K562 (cell line): Measurements from ENCODE around the gene TLX2. TPM values are rescaled to one million over a fixed set of nuclear protein-coding genes. Genes with fewer than 3 reads are reported as not detected.

Experiments used
- BRD4 ChIP-seq: fragments of 200-600 bp; sonication (generic); IDR thresholded peaks from 2 replicates; pipeline ENCODE4 v1.6.1; 2017; ENCODE audit warnings: inconsistent platforms
- CREB5 ChIP-seq: fragments of 250-450 bp; sonication (Bioruptor Pico); IDR thresholded peaks from 2 replicates; pipeline ENCODE4 v1.5.0; 2020; ENCODE audit warnings: mild to moderate bottlenecking
- CREBBP ChIP-seq: IDR thresholded peaks from one replicate; pipeline ENCODE4 v1.6.1; 2012; ENCODE audit warnings: low read depth, mild to moderate bottlenecking, control low read depth, inconsistent platforms, low read length
- DLX4 ChIP-seq: fragments of 250-450 bp; sonication (Bioruptor Pico); IDR thresholded peaks from 2 replicates; pipeline ENCODE4 v1.6.1; 2021; ENCODE audit warnings: mild to moderate bottlenecking
- EP400 ChIP-seq: fragments of 450-650 bp; IDR thresholded peaks from 2 replicates; pipeline ENCODE4 v1.6.1; 2017; ENCODE audit warnings: antibody characterized with exemption, mild to moderate bottlenecking, moderate library complexity
- ERF ChIP-seq: fragments of 450-650 bp; formaldehyde crosslinking; IDR thresholded peaks from 2 replicates; pipeline ENCODE4 v1.4.0; 2020; ENCODE audit warnings: mild to moderate bottlenecking, mixed read lengths
- FOSL1 ChIP-seq: fragments of 200-800 bp; sonication (Bioruptor generic); conservative IDR thresholded peaks from 2 replicates; pipeline ENCODE4 v1.6.1; 2016; ENCODE audit warnings: missing genetic modification characterization, missing compliant biosample characterization
- KLF13 ChIP-seq: fragments of 450-650 bp; IDR thresholded peaks from 2 replicates; pipeline ENCODE4 v1.6.1; 2016; ENCODE audit warnings: missing genetic modification characterization, low read depth, mild to moderate bottlenecking, missing compliant biosample characterization, moderate library complexity, borderline replicate concordance
- MAZ ChIP-seq, 2 experiments: fragments of 450-650 bp in 1 of 2; sonication (generic) in 1 of 2; formaldehyde crosslinking; IDR thresholded peaks in 1 of 2; conservative IDR thresholded peaks in 1 of 2; 2 replicates each; pipeline versions ENCODE4 v1.4.0 to v1.5.0; 2020; ENCODE audit warnings: mild to moderate bottlenecking in 1 of 2, missing genetic modification reagents in 1 of 2
- MBD2 ChIP-seq: sonication (generic); IDR thresholded peaks from 2 replicates; pipeline ENCODE4 v1.6.1; 2016; ENCODE audit warnings: low read depth, borderline replicate concordance
- NCOA1 ChIP-seq: fragments of 450-650 bp; IDR thresholded peaks from 2 replicates; pipeline ENCODE4 v1.6.1; 2016; ENCODE audit warnings: low read depth
- NFIC ChIP-seq: fragments of 450-650 bp; IDR thresholded peaks from 2 replicates; pipeline ENCODE4 v1.6.1; 2017; ENCODE audit warnings: mild to moderate bottlenecking, inconsistent platforms
- POLR3G ChIP-seq: IDR thresholded peaks from 2 replicates; pipeline ENCODE4 v1.6.1; 2011; ENCODE audit not compliant: insufficient read length, insufficient replicate concordance; ENCODE audit errors: extremely low read depth
- SAP30 ChIP-seq: fragments of 200-600 bp; sonication (generic); IDR thresholded peaks from 2 replicates; pipeline ENCODE4 v1.6.1; 2012; ENCODE audit warnings: borderline replicate concordance, low read depth, mild to moderate bottlenecking, moderate library complexity, low read length, control low read depth, inconsistent platforms; ENCODE audit not compliant: insufficient read depth, poor library complexity, severe bottlenecking
- SMAD4 ChIP-seq: fragments of 250-450 bp; sonication (Bioruptor Pico); conservative IDR thresholded peaks from 2 replicates; pipeline ENCODE4 v1.8.0; 2021; ENCODE audit warnings: inconsistent platforms, mild to moderate bottlenecking, moderate library complexity
- TCF3 ChIP-seq: sonication (generic); formaldehyde crosslinking; IDR thresholded peaks from 2 replicates; pipeline ENCODE4 v1.4.0; 2020; ENCODE audit warnings: mild to moderate bottlenecking, missing genetic modification reagents
- ZBTB43 ChIP-seq: sonication (generic); formaldehyde crosslinking; IDR thresholded peaks from 2 replicates; pipeline ENCODE4 v1.8.0; 2023; ENCODE audit warnings: mild to moderate bottlenecking, missing genetic modification reagents
- ZBTB8A ChIP-seq: fragments of 450-650 bp; IDR thresholded peaks from 2 replicates; pipeline ENCODE4 v1.6.1; 2018; ENCODE audit warnings: mild to moderate bottlenecking, moderate library complexity; ENCODE audit not compliant: partially characterized antibody
- ZEB2 ChIP-seq: fragments of 450-650 bp; IDR thresholded peaks from 2 replicates; pipeline ENCODE4 v1.6.1; 2016
- ZFPM2 ChIP-seq: fragments of 250-450 bp; sonication (Bioruptor Pico); IDR thresholded peaks from 2 replicates; pipeline ENCODE4 v1.5.1; 2022; ENCODE audit warnings: mild to moderate bottlenecking
- ZNF436 ChIP-seq: fragments of 250-450, 450-650 bp; sonication (Bioruptor Pico); formaldehyde crosslinking; IDR thresholded peaks from 2 replicates; pipeline ENCODE4 v1.7.0; 2020; ENCODE audit warnings: mild to moderate bottlenecking
- ZNF449 ChIP-seq: fragments of 250-450 bp; sonication (Bioruptor Pico); IDR thresholded peaks from 2 replicates; pipeline ENCODE4 v1.8.0; 2022; ENCODE audit warnings: moderate library complexity, mild to moderate bottlenecking, inconsistent platforms
- ZNF77 ChIP-seq: fragments of 250-450 bp; sonication (Bioruptor Pico); IDR thresholded peaks from 2 replicates; pipeline ENCODE4 v1.5.0; 2020
- ZNF830 ChIP-seq: fragments of 250-450 bp; sonication (Bioruptor Pico); IDR thresholded peaks from 2 replicates; pipeline ENCODE4 v1.5.0; 2021; ENCODE audit warnings: mild to moderate bottlenecking
- polyA plus RNA-seq, 8 experiments: library from polyadenylated mRNA; depleted of rRNA in 4 of 8; stranded (reverse) in 5 of 8; unstranded in 3 of 8; fragments of >200 nt; fragmentation: Nextera tagmentation in 2 of 8; fragmentation: Illumina TruSeq in 1 of 8; extraction: Ambion mirVana in 2 of 8; extraction: Trizol in 1 of 8; gene quantifications; 2 replicates each; pipeline versions ENCODE4 v1.2.1 to v1.2.3, GENCODE V29; 2011 to 2014; ENCODE audit warnings: inconsistent platforms in 1 of 8, missing spikeins in 1 of 8
- total RNA-seq, 7 experiments: library from RNA; depleted of rRNA in 6 of 7; stranded (reverse); fragments of >200 nt in 6 of 7; fragmentation: Illumina TruSeq in 2 of 7; extraction: Trizol in 2 of 7; gene quantifications; 2 replicates each; pipeline versions ENCODE4 v1.2.1 to v1.2.3, GENCODE V29; 2011 to 2021; ENCODE audit warnings: low replicate concordance in 1 of 7

The TLX2 gene
- total and polyA plus RNA-seq, 9 of the 15 experiments (the other 6 are each of a cell fraction or from before 2014, with no cell fraction given), result not detected

GRCh38 chr2:74472086-74472944, 41.9 kb upstream of the TLX2 start, which contains the start of gene MRPL53 (continued):
- TF ChIP-seq NFIC, result peak; percentile 47; the same call in 1 of the 2 replicates
- no peak for TF ChIP-seq POLR3G
- TF ChIP-seq FOSL1, result peak; percentile 32; the same call in 1 of the 2 replicates
- TF ChIP-seq MAZ (CRISPR knock-in tag; conservative IDR thresholded peaks at IDR 0.05 in 1 of 2, IDR thresholded peaks at IDR 0.05 in 1 of 2), result peak; percentile 73 to 88; a peak in 2 of 4 replicates
- no peak for TF ChIP-seq ZBTB8A
- no peak for TF ChIP-seq ZEB2
- no peak for TF ChIP-seq ZNF830 (CRISPR knock-in tag)
- 0 out of 2 replicates have a peak, but pooled peaks have one; percentile 22 for TF ChIP-seq ZNF77 (CRISPR knock-in tag)
- peak; percentile 75; the same call in 1 of the 2 replicates for TF ChIP-seq ERF (CRISPR knock-in tag)
- no peak; the same call in 1 of the 2 replicates for TF ChIP-seq SMAD4 (CRISPR knock-in tag)
- no peak for TF ChIP-seq DLX4 (CRISPR knock-in tag)
- peak; percentile 74 for TF ChIP-seq NCOA1
- TF ChIP-seq CREB5 (CRISPR knock-in tag), result no peak
- TF ChIP-seq EP400, result peak; percentile 83
- TF ChIP-seq ZNF449 (CRISPR knock-in tag), result no peak
- TF ChIP-seq SAP30, result peak; percentile 78
- TF ChIP-seq TCF3 (CRISPR knock-in tag), result 0 out of 2 replicates have a peak, but pooled peaks have one; percentile 10
- TF ChIP-seq ZFPM2 (CRISPR knock-in tag), result peak; percentile 82
- peak; percentile 79 for TF ChIP-seq BRD4
- TF ChIP-seq MBD2, result peak; percentile 84
- no peak for TF ChIP-seq CREBBP
- peak; percentile 52; the same call in 1 of the 2 replicates for TF ChIP-seq ZNF436 (CRISPR knock-in tag)
- peak; percentile 38 for TF ChIP-seq KLF13
- no peak for TF ChIP-seq ZBTB43 (CRISPR knock-in tag)
